SK-N-MC (cell line): ENCODE data around the gene SLC25A44.
"Not testable (repeated sequence)": the region's sequence is repeated elsewhere in the genome, so short reads cannot be mapped to it uniquely, and the experiment has no call there.

Experiments used
- DNase-seq: peaks from one replicate; pipeline ENCODE4 v3.0.0-alpha.2; 2011; ENCODE audit warnings: low read depth, low spot score
- H3K27ac ChIP-seq: fragments of 200-600 bp; sonication (generic); 2 replicates; pipeline ENCODE4 v1.5.1; 2016; ENCODE audit warnings: mixed run types
- H3K36me3 ChIP-seq: fragments of 200-600 bp; sonication (generic); 2 replicates; pipeline ENCODE4 v1.6.1; 2017; ENCODE audit warnings: antibody characterized with exemption, low read length, mixed read lengths; ENCODE audit not compliant: insufficient read depth
- H3K4me3 ChIP-seq: fragments of 200-600 bp; sonication (generic); 2 replicates; pipeline ENCODE4 v1.5.1; 2016
- H3K9ac ChIP-seq: fragments of 200-600 bp; sonication (generic); 2 replicates; pipeline ENCODE4 v1.8.0; 2017; ENCODE audit warnings: mixed run types, mixed read lengths; ENCODE audit not compliant: insufficient read length
- H3K9me3 ChIP-seq: fragments of 200-600 bp; sonication (generic); 2 replicates; pipeline ENCODE4 v1.6.1; 2017; ENCODE audit warnings: low read depth, mild to moderate bottlenecking, antibody characterized with exemption, low read length, moderate library complexity, mixed read lengths
- EZH2 ChIP-seq: fragments of 200-600 bp; sonication (generic); IDR thresholded peaks from one replicate; pipeline ENCODE4 v1.6.1; 2017; ENCODE audit warnings: antibody characterized with exemption
- FOXP2 ChIP-seq: optimal IDR thresholded peaks from 2 replicates; pipeline ENCODE3; 2011; ENCODE audit warnings: mild to moderate bottlenecking, moderate library complexity; ENCODE audit not compliant: insufficient read depth; ENCODE audit errors: extremely low read length, control extremely low read depth
- POLR2AphosphoS5 ChIP-seq: IDR thresholded peaks from 2 replicates; pipeline ENCODE4 v1.6.1; 2012; ENCODE audit warnings: mild to moderate bottlenecking, low read depth, low read length, borderline replicate concordance

SLC25A44 gene

DNA sequence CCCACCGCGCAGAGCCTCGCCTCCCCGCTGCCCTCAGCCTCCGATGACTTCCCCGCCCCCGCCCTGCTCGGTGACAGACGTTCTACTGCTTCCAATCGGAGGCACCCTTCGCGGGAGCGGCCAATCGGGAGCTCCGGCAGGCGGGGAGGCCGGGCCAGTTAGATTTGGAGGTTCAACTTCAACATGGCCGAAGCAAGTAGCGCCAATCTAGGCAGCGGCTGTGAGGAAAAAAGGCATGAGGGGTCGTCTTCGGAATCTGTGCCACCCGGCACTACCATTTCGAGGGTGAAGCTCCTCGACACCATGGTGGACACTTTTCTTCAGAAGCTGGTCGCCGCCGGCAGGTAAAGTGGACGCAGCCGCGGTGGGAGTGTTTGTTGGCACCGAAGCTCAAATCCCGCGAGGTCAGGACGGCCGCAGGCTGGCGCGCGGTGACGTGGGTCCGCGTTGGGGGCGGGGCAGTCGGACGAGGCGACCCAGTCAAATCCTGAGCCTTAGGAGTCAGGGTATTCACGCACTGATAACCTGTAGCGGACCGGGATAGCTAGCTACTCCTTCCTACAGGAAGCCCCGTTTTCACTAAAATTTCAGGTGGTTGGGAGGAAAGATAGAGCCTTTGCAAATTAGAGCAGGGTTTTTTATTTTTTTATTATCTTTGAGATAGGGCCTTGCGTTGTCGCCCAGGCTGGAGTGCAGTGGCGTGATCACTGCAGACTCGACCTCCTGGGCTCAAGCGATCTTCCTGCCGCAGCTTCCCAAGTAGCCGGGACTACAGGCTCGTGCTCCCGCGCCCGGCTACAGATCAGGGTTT, 19.1 kb downstream of the SLC25A44 start, which contains the start of gene PMF1:
Gene PMF1 (plus strand): TSS at position 175 of the 811 bp plus-strand sequence. CDS start 9 bp downstream, at position 184.
- Histone ChIP-seq H3K9me3 (no peaks in the 10 kb centered on the region), H3K36me3 (peaks cover 8% of the 10 kb centered on the region), H3K9ac (peak within 1 kb of the TSS; percentile 92), H3K4me3 (peak within 1 kb of the TSS; percentile 81), H3K27ac (peak within 1 kb of the TSS; percentile 94)
- DNase-seq = peak; percentile 85
- TF ChIP-seq POLR2AphosphoS5 = peak; percentile 92
- no peak for TF ChIP-seq EZH2

DNA sequence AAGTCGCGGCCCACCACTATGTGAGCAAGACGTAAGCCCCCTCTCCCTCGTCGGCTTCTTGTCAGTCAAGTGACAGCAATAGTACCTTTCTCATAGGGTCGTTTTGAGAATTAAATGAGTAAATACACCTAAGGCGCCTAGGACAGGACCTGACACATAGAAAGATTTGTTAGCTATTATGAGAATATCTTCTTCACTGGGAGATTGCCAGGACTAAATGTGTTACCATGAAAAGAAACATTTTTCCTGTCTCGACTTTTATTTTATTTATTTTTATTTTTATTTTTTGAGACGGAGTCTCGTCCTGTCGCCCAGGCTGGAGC, 19.7 kb downstream of the SLC25A44 start:
- no peak for DNase-seq
- H3K4me3 ChIP-seq = peak overlapping the region; percentile 81
- peaks cover 8% of the 10 kb centered on the region for H3K36me3 ChIP-seq
- TF ChIP-seq FOXP2 (no peak), EZH2 (no peak), POLR2AphosphoS5 (no peak)
- peak overlapping the region; percentile 92 for H3K9ac ChIP-seq
- H3K27ac ChIP-seq = peak overlapping the region; percentile 94
- H3K9me3 ChIP-seq = no peaks in the 10 kb centered on the region

GRCh38 chr1:156214024-156214748, 20.3 kb downstream of the SLC25A44 start:
- H3K9ac ChIP-seq = peak overlapping the region; percentile 92
- no peak overlapping the region for H3K27ac ChIP-seq
- TF ChIP-seq FOXP2 (no peak), EZH2 (no peak), POLR2AphosphoS5 (no peak)
- DNase-seq = no peak
- peaks cover 8% of the 10 kb centered on the region for H3K36me3 ChIP-seq
- peak overlapping the region; percentile 81 for H3K4me3 ChIP-seq
- no peaks in the 10 kb centered on the region for H3K9me3 ChIP-seq

DNA sequence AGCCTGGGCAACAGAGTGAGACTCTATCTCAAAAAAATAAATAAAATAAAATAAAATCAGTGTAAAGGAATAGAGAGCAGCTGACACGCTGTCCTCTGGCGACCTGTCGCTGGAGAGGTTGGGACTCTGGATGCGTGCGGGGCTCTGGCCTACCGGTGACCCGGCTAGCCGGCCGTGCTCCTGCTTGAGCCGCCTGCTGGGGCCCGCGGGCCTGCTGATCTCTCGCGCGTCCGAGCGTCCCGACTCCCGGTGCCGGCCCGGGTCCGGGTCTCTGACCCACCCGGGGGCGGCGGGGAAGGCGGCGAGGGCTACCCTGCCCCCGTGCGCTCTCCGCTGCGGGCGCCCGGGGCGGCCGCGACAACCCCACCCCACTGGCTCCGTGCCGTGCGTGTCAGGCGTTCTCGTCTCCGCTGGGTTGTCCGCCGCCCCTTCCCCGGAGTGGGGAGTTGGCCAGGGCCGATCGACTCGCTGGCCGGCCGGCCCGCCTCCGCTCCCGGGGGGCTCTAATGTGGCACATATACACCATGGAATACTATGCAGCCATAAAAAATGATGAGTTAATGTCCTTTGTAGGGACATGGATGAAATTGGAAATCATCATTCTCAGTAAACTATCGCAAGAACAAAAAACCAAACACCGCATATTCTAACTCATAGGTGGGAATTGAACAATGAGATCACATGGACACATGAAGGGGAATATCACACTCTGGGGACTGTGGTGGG, 22.6 kb downstream of the SLC25A44 start:
- not testable (repeated sequence) for H3K9me3 ChIP-seq, DNase-seq, H3K4me3 ChIP-seq, H3K27ac ChIP-seq, H3K9ac ChIP-seq
- H3K36me3 ChIP-seq = peaks cover 16% of the 10 kb centered on the region

DNA sequence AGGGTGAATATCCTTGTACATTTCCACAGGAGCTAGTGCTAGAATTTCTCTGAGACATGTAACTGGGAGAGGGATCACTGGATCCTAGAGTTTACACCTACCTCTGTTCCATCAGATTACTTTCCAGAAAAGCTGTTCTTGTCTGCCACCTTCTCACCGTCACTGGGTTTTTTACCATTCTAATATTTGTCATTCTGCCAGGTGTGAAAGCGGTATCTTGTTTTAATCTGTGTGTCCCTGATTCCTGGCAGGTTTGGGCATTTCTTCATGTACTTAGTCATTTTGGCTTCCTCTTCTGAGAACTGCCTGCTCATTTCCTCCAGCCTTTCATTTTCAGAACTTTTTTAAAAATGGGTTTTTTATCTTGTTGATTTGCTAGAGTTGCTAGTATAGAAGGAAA, 24.0 kb downstream of the SLC25A44 start:
- Histone ChIP-seq H3K27ac (no peak overlapping the region), H3K36me3 (peaks cover 23% of the 10 kb centered on the region), H3K9me3 (no peaks in the 10 kb centered on the region), H3K4me3 (no peak overlapping the region), H3K9ac (no peak overlapping the region)
- no peak for DNase-seq
- TF ChIP-seq POLR2AphosphoS5 (no peak), FOXP2 (no peak)

- TF ChIP-seq FOXP2 (no peak), POLR2AphosphoS5 (no peak), EZH2 (no peak)
- Histone ChIP-seq H3K4me3 (no peak overlapping the region), H3K9me3 (no peaks in the 10 kb centered on the region), H3K36me3 (peaks cover 20% of the 10 kb centered on the region; the same call in 1 of the 2 replicates), H3K27ac (no peak overlapping the region), H3K9ac (no peak overlapping the region)
- no peak for DNase-seq
These were observed 26.3 kb downstream of the SLC25A44 start for GRCh38 chr1:156220226-156220625.

- Histone ChIP-seq H3K9me3 (no peaks in the 10 kb centered on the region), H3K36me3 (peaks cover 27% of the 10 kb centered on the region), H3K9ac (no peak overlapping the region), H3K4me3 (no peak overlapping the region), H3K27ac (no peak overlapping the region)
- DNase-seq = no peak
- no peak for TF ChIP-seq POLR2AphosphoS5
These were observed 28.2 kb downstream of the SLC25A44 start for GRCh38 chr1:156221986-156222692.

DNA sequence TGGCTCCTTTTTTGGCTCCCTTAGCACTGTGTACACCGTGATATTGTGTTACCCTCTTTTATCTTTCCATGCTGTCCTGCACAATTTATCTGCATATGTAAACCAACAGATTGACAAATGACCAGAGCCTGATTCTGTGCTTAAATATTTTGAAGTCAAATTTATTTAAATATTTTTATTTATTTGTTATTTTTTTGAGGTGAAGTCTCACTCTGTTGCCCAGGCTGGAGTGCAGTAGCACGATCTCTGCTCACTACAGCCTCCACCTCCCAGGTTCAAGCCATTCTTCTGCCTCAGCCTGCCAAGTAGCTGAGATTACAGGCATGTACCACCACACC, 31.7 kb downstream of the SLC25A44 start:
- Histone ChIP-seq H3K9ac (no peak overlapping the region), H3K9me3 (no peaks in the 10 kb centered on the region), H3K4me3 (no peak overlapping the region), H3K36me3 (peaks cover 27% of the 10 kb centered on the region), H3K27ac (no peak overlapping the region)
- no peak for DNase-seq
- TF ChIP-seq FOXP2 (no peak), POLR2AphosphoS5 (no peak), EZH2 (no peak)
